Suprapubic skin (tissue), 3 donors: ENCODE results near the gene CALD1.

ENCODE experiments used
- EP300 ChIP-seq: sonication (generic); formaldehyde crosslinking; IDR thresholded peaks from one replicate; pipeline ENCODE4 v1.6.1; 2017; ENCODE audit warnings: antibody characterized with exemption
- TF ChIP-seq, protein P1 (sequence below), 2 donors: fragments of 200-600 bp in 1 of 2; fragments of 450-650 bp in 1 of 2; sonication (generic) in 1 of 2; IDR thresholded peaks; one replicate each; pipeline ENCODE4 v1.5.1; 2016 to 2019; ENCODE audit warnings: antibody characterized with exemption in 2 of 2, mild to moderate bottlenecking in 1 of 2, moderate library complexity in 1 of 2

DNA sequence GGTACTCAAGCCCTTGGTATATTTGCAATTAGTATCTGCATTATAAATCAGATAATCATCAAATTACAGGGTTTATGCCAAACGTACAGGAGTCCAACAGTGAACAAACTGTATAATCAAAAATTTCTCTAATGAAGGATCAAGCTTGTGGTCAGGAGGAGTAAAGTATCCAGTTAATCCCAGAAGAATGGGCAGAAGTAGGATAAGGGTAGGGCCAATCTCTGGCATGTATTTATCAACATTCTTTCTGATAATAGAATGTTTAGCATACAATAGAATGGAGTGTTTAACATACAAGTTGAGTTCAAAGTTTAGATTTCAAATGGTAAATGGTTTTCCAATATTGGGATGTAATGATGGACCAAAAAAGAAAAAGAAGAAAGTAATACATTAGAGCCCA is 103.0 kb downstream of the CALD1 start:
- TF ChIP-seq, protein P1, sequence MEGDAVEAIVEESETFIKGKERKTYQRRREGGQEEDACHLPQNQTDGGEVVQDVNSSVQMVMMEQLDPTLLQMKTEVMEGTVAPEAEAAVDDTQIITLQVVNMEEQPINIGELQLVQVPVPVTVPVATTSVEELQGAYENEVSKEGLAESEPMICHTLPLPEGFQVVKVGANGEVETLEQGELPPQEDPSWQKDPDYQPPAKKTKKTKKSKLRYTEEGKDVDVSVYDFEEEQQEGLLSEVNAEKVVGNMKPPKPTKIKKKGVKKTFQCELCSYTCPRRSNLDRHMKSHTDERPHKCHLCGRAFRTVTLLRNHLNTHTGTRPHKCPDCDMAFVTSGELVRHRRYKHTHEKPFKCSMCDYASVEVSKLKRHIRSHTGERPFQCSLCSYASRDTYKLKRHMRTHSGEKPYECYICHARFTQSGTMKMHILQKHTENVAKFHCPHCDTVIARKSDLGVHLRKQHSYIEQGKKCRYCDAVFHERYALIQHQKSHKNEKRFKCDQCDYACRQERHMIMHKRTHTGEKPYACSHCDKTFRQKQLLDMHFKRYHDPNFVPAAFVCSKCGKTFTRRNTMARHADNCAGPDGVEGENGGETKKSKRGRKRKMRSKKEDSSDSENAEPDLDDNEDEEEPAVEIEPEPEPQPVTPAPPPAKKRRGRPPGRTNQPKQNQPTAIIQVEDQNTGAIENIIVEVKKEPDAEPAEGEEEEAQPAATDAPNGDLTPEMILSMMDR (IDR thresholded peaks at IDR 0.05): no peak
- no peak for TF ChIP-seq EP300
